OCI-LY3 (cell line): ENCODE measurements around the gene SERPINH1.
A peak's percentile ranks its signal among the peaks of the same experiment; 100 is the strongest.

Experiments used
- H2AFZ ChIP-seq: fragments of 200-600, 300-600 bp; shearing (Covaris generic); 2 replicates; pipeline ENCODE4 v1.6.0; 2014; ENCODE audit warnings: antibody characterized with exemption, low read depth, low read length
- H3K27ac ChIP-seq: fragments of 200-600, 300-600 bp; sonication (generic); 2 replicates; pipeline ENCODE4 v1.5.1; 2014; ENCODE audit warnings: mild to moderate bottlenecking, low read length, moderate library complexity, mixed read lengths
- H3K27me3 ChIP-seq: fragments of 200-600, 300-600 bp; sonication (generic); 2 replicates; pipeline ENCODE4 v1.6.1; 2014; ENCODE audit warnings: low read depth, low read length, mixed read lengths
- H3K36me3 ChIP-seq: fragments of 200-600, 300-600 bp; sonication (generic); replicated peaks from 2 replicates; pipeline ENCODE3; 2014; ENCODE audit warnings: low read depth, low read length, mixed read lengths
- H3K4me1 ChIP-seq: fragments of 300-600, 200-600 bp; sonication (generic); 2 replicates; pipeline ENCODE4 v1.6.1; 2014; ENCODE audit warnings: low read length, mixed read lengths
- H3K4me2 ChIP-seq: fragments of 200-600, 300-600 bp; sonication (generic); 2 replicates; pipeline ENCODE4 v1.6.1; 2014; ENCODE audit warnings: low read length, mixed read lengths
- H3K4me3 ChIP-seq: fragments of 300-600, 200-600 bp; sonication (generic); 2 replicates; pipeline ENCODE4 v1.5.1; 2014; ENCODE audit warnings: antibody characterized with exemption, mild to moderate bottlenecking, low read length, moderate library complexity
- H3K79me2 ChIP-seq: fragments of 300-600, 200-600 bp; shearing (Covaris generic); 2 replicates; pipeline ENCODE4 v1.6.1; 2014; ENCODE audit warnings: mild to moderate bottlenecking, low read length, mixed read lengths
- H3K9ac ChIP-seq: fragments of 300-600, 200-600 bp; shearing (Covaris generic); 2 replicates; pipeline ENCODE4 v1.6.0; 2014; ENCODE audit warnings: mild to moderate bottlenecking, low read length, moderate library complexity
- H3K9me3 ChIP-seq: fragments of 200-600, 300-600 bp; shearing (Covaris generic); 2 replicates; pipeline ENCODE4 v1.6.1; 2014; ENCODE audit warnings: low read length, mixed read lengths; ENCODE audit not compliant: insufficient read depth
- H4K20me1 ChIP-seq: fragments of 200-600, 300-600 bp; sonication (generic); 2 replicates; pipeline ENCODE4 v1.6.1; 2016; ENCODE audit warnings: low read length, mixed read lengths; ENCODE audit not compliant: insufficient read depth
- EZH2phosphoT487 ChIP-seq: fragments of 200-600 bp; shearing (Covaris generic); IDR thresholded peaks from 2 replicates; pipeline ENCODE4 v1.6.1; 2018; ENCODE audit warnings: antibody characterized with exemption, mixed run types, low read depth
- TF ChIP-seq, protein P1 (sequence below): fragments of 200-600, 300-600 bp; sonication (generic); IDR thresholded peaks from 2 replicates; pipeline ENCODE4 v1.5.1; 2014; ENCODE audit warnings: antibody characterized with exemption, low read length, low read depth

Gene SERPINH1

DNA sequence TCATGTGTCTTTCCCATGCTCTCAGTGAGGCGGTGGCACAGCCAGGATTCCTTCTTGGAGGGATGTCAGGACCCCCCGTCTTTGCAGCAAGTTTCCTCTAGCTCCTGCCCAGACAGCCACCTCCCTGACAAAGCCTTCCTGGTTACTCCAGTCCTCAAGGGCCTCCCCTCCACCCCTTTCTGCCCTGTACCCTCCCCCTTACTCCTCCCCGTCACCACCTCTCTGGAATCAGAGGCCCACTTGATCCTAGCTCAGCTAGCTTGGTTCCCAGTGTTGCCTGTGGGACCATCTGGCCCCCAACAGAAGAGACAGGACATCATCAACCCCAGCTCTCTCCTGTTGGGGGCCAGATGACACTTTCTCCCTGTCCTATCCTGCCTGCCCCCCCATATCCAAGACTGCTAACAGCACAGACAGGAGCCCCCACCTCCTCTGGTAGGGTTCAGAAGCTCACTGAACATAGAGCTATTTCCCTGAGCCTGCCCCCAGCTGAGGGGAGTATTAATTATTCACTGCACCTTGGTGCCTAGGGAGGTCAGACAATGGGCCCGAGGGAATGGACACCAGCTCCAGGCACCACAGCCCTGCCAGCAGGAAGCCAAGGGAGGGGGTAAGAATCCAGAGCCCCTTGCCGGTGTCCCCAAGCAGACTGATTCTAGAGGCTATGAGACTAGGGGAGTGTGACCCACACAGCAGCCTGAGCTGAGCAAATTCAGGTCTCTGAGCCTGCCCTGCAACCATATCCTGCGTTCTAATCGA is 39.6 kb upstream of the SERPINH1 start:
- Histone ChIP-seq H3K79me2 (no peaks in the 10 kb centered on the region), H3K4me2 (no peak overlapping the region), H3K9ac (no peak overlapping the region), H3K4me1 (peaks cover 27% of the 10 kb centered on the region), H3K27me3 (peaks cover 19% of the 10 kb centered on the region), H4K20me1 (no peaks in the 10 kb centered on the region), H2AFZ (no peak overlapping the region), H3K4me3 (no peak overlapping the region), H3K27ac (no peak overlapping the region), H3K9me3 (no peaks in the 10 kb centered on the region), H3K36me3 (no peaks in the 10 kb centered on the region)
- TF ChIP-seq, protein P1, sequence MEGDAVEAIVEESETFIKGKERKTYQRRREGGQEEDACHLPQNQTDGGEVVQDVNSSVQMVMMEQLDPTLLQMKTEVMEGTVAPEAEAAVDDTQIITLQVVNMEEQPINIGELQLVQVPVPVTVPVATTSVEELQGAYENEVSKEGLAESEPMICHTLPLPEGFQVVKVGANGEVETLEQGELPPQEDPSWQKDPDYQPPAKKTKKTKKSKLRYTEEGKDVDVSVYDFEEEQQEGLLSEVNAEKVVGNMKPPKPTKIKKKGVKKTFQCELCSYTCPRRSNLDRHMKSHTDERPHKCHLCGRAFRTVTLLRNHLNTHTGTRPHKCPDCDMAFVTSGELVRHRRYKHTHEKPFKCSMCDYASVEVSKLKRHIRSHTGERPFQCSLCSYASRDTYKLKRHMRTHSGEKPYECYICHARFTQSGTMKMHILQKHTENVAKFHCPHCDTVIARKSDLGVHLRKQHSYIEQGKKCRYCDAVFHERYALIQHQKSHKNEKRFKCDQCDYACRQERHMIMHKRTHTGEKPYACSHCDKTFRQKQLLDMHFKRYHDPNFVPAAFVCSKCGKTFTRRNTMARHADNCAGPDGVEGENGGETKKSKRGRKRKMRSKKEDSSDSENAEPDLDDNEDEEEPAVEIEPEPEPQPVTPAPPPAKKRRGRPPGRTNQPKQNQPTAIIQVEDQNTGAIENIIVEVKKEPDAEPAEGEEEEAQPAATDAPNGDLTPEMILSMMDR: no peak
- TF ChIP-seq EZH2phosphoT487: no peak

DNA sequence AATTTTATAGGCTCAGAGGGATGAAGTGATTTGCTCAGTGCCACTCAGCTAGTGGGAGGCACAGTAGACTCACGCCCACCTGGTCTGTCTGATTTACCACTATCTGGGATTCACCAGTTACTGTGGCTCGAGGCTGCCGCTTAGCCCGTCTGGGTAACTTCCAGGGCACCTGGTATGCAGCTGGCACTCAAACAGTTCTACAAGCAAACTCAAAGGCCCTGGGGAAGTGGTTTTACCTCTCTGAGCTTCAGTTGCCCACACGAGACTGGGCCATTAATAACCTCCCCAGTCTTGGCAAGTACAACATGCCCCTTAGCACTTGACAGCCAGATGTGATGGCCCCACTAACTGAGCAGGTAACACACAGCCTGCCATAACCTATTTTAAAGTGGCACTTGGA is 38.9 kb upstream of the SERPINH1 start:
- H3K36me3 ChIP-seq: no peaks in the 10 kb centered on the region
- no peaks in the 10 kb centered on the region for H4K20me1 ChIP-seq
- H3K9ac ChIP-seq: no peak overlapping the region
- H3K4me1 ChIP-seq: peaks cover 27% of the 10 kb centered on the region
- no peak overlapping the region for H2AFZ ChIP-seq
- no peaks in the 10 kb centered on the region for H3K9me3 ChIP-seq
- no peak overlapping the region for H3K4me3 ChIP-seq
- TF ChIP-seq, protein P1: no peak
- TF ChIP-seq EZH2phosphoT487: no peak
- peaks cover 25% of the 10 kb centered on the region for H3K27me3 ChIP-seq
- 0 out of 2 replicates have a peak overlapping the region, but pooled peaks have one; percentile 97 for H3K4me2 ChIP-seq
- no peak overlapping the region for H3K27ac ChIP-seq
- H3K79me2 ChIP-seq: no peaks in the 10 kb centered on the region

DNA sequence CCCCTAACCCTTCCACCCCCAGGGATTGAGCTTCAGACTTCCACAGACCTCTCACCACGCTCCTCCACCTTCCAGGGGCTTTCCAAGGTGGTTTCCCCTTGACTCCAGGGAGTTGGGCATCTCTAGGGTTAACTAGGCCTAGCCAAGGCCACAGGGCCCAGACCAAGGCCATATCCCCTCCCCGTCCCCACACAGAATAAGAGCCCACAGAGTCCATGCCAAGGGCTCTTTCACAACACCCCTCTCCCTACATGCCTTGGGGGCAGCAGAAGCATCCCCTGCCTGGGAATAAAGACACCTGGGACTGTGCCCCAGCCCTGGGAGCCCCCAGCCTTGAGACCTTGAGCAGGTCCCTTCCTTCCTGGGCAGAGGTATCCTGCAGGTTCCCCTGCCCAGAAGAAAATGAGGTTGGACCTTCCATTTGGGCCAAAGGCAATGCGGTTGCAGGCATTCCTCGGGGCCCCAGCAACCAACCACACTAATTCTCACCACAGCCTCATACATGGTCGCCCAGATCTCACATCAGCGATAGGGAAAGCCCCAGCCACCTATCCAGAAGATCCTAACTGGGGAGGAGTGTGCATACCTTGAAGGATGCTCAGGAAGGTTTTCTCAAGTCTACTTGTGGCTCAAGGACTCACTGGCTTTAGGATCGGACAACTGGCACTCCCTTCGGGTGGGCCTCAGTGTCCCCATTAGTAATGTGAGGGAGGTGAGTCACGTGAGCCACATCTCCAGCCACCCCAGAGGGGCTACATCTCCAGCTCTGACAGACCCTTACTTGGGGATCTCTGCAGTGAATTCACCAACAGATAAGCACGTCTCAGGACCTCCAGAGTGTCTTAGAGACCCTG is 38.0 kb upstream of the SERPINH1 start:
- no peak overlapping the region for H2AFZ ChIP-seq
- TF ChIP-seq, protein P1: no peak
- no peak for TF ChIP-seq EZH2phosphoT487
- H3K36me3 ChIP-seq: no peaks in the 10 kb centered on the region
- H3K4me3 ChIP-seq: peak overlapping the region; percentile 89; the same call in 1 of the 2 replicates
- H4K20me1 ChIP-seq: no peaks in the 10 kb centered on the region
- no peaks in the 10 kb centered on the region for H3K9me3 ChIP-seq
- peaks cover 25% of the 10 kb centered on the region for H3K4me1 ChIP-seq
- H3K27me3 ChIP-seq: peaks cover 33% of the 10 kb centered on the region
- no peak overlapping the region for H3K27ac ChIP-seq
- H3K9ac ChIP-seq: no peak overlapping the region
- H3K4me2 ChIP-seq: peak overlapping the region; percentile 97
- H3K79me2 ChIP-seq: no peaks in the 10 kb centered on the region
